Caco-2 (cell line): ENCODE results near the gene LMTK2. TPM values are rescaled to one million over a fixed set of nuclear protein-coding genes. Genes with fewer than 3 reads are reported as not detected.

Experiments used
- BruUV-seq: library from RNA; stranded (reverse); fragments of 400-500 nt; replicated peaks from 2 replicates; lab custom pipeline; 2021; lab: Mats Ljungman, UMichigan
- CTCF ChIA-PET: fragments of 300-600 bp; sonication (Branson Sonifier 250); formaldehyde crosslinking; loops from one replicate; lab custom pipeline; 2022; ENCODE audit warnings: antibody characterized with exemption; lab: Charles Lee
- POLR2A ChIA-PET: fragments of 300-600 bp; sonication (Branson Sonifier 250); formaldehyde crosslinking; loops from one replicate; lab custom pipeline; 2022; ENCODE audit warnings: antibody characterized with exemption; lab: Charles Lee
- DNase-seq, 2 experiments: peaks; one replicate each; pipeline versions ENCODE4 v3.0.0 to v3.0.0-alpha.2; 2020 to 2022
- H3K27me3 ChIP-seq: replicated peaks from 2 replicates; pipeline ENCODE4 v1.6.0; 2011; ENCODE audit warnings: low read length; ENCODE audit not compliant: control insufficient read depth, insufficient read depth
- H3K36me3 ChIP-seq: 2 replicates; pipeline ENCODE4 v1.5.1; 2011; ENCODE audit warnings: low read length; ENCODE audit not compliant: control insufficient read depth, insufficient read depth
- H3K4me1 ChIP-seq: fragments of 250-450 bp; sonication (Bioruptor Pico); 2 replicates; pipeline ENCODE4 v1.5.1; 2020; ENCODE audit warnings: mild to moderate bottlenecking
- H3K4me3 ChIP-seq: 2 replicates; pipeline ENCODE4 v1.5.1; 2011; ENCODE audit warnings: low read depth, mild to moderate bottlenecking, control low read depth, low read length
- H3K9me3 ChIP-seq: fragments of 250-450 bp; sonication (Bioruptor Pico); 2 replicates; pipeline ENCODE4 v1.5.1; 2020; ENCODE audit warnings: mild to moderate bottlenecking, moderate library complexity
- H3K27ac Mint-ChIP-seq: one replicate; pipeline ENCODE4 v1.8.0; 2022; ENCODE audit warnings: mixed read lengths; ENCODE audit not compliant: unreplicated experiment
- H3K27me3 Mint-ChIP-seq: one replicate; pipeline ENCODE4 v1.8.0; 2022; ENCODE audit warnings: mixed read lengths; ENCODE audit not compliant: insufficient read depth, unreplicated experiment
- H3K36me3 Mint-ChIP-seq: one replicate; pipeline ENCODE4 v1.8.0; 2022; ENCODE audit warnings: mild to moderate bottlenecking, mixed read lengths; ENCODE audit not compliant: insufficient read depth, unreplicated experiment
- H3K4me1 Mint-ChIP-seq: one replicate; pipeline ENCODE4 v1.8.0; 2022; ENCODE audit warnings: low read depth, mixed read lengths; ENCODE audit not compliant: unreplicated experiment
- H3K4me3 Mint-ChIP-seq: one replicate; pipeline ENCODE4 v1.8.0; 2022; ENCODE audit warnings: mild to moderate bottlenecking, moderate library complexity, mixed read lengths; ENCODE audit not compliant: unreplicated experiment
- H3K9me3 Mint-ChIP-seq: one replicate; pipeline ENCODE4 v1.8.0; 2022; ENCODE audit warnings: mixed read lengths; ENCODE audit not compliant: unreplicated experiment
- CTCF ChIP-seq, 2 experiments: fragments of 200-600 bp in 1 of 2; IDR thresholded peaks; 1 replicate in 1 of 2; 2 replicates in 1 of 2; pipeline versions ENCODE4 v1.5.1 to v1.8.0; 2011 to 2022; ENCODE audit warnings: antibody characterized with exemption in 1 of 2, control low read depth in 1 of 2, inconsistent platforms in 1 of 2, low read depth in 1 of 2, low read length in 1 of 2, mild to moderate bottlenecking in 1 of 2, moderate library complexity in 1 of 2; ENCODE audit not compliant: insufficient read depth in 1 of 2, severe bottlenecking in 1 of 2, unreplicated experiment in 1 of 2
- intact Hi-C: fragments of 100-400 bp; cut with micrococcal nuclease; formaldehyde crosslinking; loops from one replicate; pipeline ENCODE4 v1.10.0; 2022; ENCODE audit not compliant: unreplicated experiment
- total RNA-seq: library from RNA; stranded (reverse); gene quantifications from 2 replicates; pipeline ENCODE4 v1.2.3, GENCODE V29; 2022

Gene LMTK2
- total RNA-seq, 1 experiment from 2014 or later, result 21.9 TPM

DNA sequence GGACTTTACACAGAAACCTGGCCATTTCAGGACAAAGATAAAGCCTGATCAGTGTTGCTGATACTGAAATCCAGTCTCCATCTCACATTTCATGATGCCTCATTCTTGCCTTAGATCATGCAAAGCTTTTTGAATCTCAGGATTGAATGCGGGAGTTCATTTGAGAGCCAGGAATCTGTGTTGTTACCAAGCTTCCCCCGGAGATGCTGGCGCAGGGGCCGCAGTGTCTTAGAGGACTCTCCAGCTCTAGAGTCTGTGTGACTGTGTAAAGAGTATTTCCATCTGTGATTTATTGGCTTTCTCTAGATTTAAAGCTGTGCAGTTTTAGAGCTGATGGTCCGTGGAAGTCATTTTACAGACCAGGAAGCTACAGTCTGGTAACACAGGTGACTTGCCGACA is 32.0 kb downstream of the LMTK2 start:
- ChIA-PET CTCF (interaction anchor here (1.4 kb wide), 1 partner anchor 30 kb away, joined by 4 read pairs; no protein-coding TSS in a partner anchor), POLR2A (no interaction called here)
- Histone ChIP-seq H3K36me3 (peaks cover 4% of the 10 kb centered on the region; the same call in 1 of the 2 replicates), H3K4me3 (no peak overlapping the region), H3K27me3 (no peaks in the 10 kb centered on the region), H3K4me1 (peaks cover 6% of the 10 kb centered on the region), H3K9me3 (no peaks in the 10 kb centered on the region)
- intact Hi-C loops, result no loop called here
- no peak overlapping the region for H3K27ac Mint-ChIP-seq
- H3K4me3 Mint-ChIP-seq, result no peak overlapping the region
- DNase-seq, result no peak
- no peaks in the 10 kb centered on the region for H3K9me3 Mint-ChIP-seq
- H3K4me1 Mint-ChIP-seq, result peaks cover 4% of the 10 kb centered on the region
- TF ChIP-seq CTCF (IDR thresholded peaks at IDR 0.05; ENCODE audit: insufficient read depth in 1 of 2, low read depth in 1 of 2, low read length in 1 of 2, severe bottlenecking in 1 of 2, unreplicated experiment in 1 of 2), result no peak
- peaks cover 33% of the 10 kb centered on the region for H3K36me3 Mint-ChIP-seq
- no TSS peak for BruUV-seq
- no peaks in the 10 kb centered on the region for H3K27me3 Mint-ChIP-seq

DNA sequence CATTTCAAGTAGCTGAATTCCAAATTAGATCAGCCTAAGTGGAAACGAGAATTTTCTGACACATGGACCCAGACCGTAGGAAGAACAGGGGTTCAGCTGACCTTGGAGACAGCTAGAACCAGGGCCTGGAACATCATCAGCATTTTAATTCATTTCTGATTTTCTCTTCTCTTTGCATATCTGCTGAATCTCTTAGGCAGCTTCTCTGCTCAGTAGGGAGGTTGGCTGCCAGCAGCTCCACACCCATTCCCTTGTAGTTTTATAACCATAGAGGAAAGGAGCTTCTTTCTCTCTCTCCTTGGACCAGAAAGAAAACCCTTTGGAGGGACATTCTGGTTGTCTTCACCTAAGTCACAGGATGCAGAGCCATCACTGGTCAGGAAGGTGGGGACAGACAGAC is 36.0 kb downstream of the LMTK2 start:
- TF ChIP-seq CTCF (IDR thresholded peaks at IDR 0.05; ENCODE audit: insufficient read depth in 1 of 2, low read depth in 1 of 2, low read length in 1 of 2, severe bottlenecking in 1 of 2, unreplicated experiment in 1 of 2), result no peak
- POLR2A ChIA-PET, result no interaction called here
- Mint-ChIP-seq H3K27ac (no peak overlapping the region), H3K27me3 (no peaks in the 10 kb centered on the region), H3K4me1 (no peaks in the 10 kb centered on the region), H3K36me3 (peaks cover 34% of the 10 kb centered on the region), H3K9me3 (peaks cover 9% of the 10 kb centered on the region), H3K4me3 (no peak overlapping the region)
- BruUV-seq, result no TSS peak
- intact Hi-C loops, result no loop called here
- Histone ChIP-seq H3K36me3 (peaks cover 4% of the 10 kb centered on the region; the same call in 1 of the 2 replicates), H3K27me3 (no peaks in the 10 kb centered on the region), H3K4me3 (no peak overlapping the region), H3K4me1 (no peaks in the 10 kb centered on the region), H3K9me3 (no peaks in the 10 kb centered on the region)
- DNase-seq, result no peak
- CTCF ChIA-PET, result interaction anchor here (0.9 kb wide), 1 partner anchor 26 kb away, joined by 3 read pairs; no protein-coding TSS in a partner anchor

GRCh38 chr7:98148607-98149006 is 41.9 kb downstream of the LMTK2 start:
- POLR2A ChIA-PET, result no interaction called here

More at GRCh38 chr7:98148607-98149006, 41.9 kb downstream of the LMTK2 start:
- Mint-ChIP-seq H3K27ac (no peak overlapping the region), H3K36me3 (peaks cover 12% of the 10 kb centered on the region), H3K4me3 (no peak overlapping the region), H3K27me3 (no peaks in the 10 kb centered on the region), H3K4me1 (no peaks in the 10 kb centered on the region), H3K9me3 (peaks cover 9% of the 10 kb centered on the region)
- no peaks in the 10 kb centered on the region for H3K9me3 ChIP-seq
- no peak for TF ChIP-seq CTCF (IDR thresholded peaks at IDR 0.05; ENCODE audit: insufficient read depth in 1 of 2, low read depth in 1 of 2, low read length in 1 of 2, severe bottlenecking in 1 of 2, unreplicated experiment in 1 of 2)
- H3K4me1 ChIP-seq, result peaks cover 5% of the 10 kb centered on the region; the same call in 1 of the 2 replicates
- no peaks in the 10 kb centered on the region for H3K27me3 ChIP-seq
- DNase-seq, result no peak
- no peaks in the 10 kb centered on the region; the same call in 1 of the 2 replicates for H3K36me3 ChIP-seq
- H3K4me3 ChIP-seq, result no peak overlapping the region
- BruUV-seq, result no TSS peak
- CTCF ChIA-PET, result interaction anchor here (1.0 kb wide), 1 partner anchor 17 kb away, joined by 3 read pairs; no protein-coding TSS in a partner anchor
- intact Hi-C loops, result no loop called here
